GM19463 (cell line): Measurements from ENCODE around the gene ZDHHC24.

ENCODE experiments used
- ATAC-seq: cut with Tn5 transposase; IDR thresholded peaks from one replicate; pipeline ENCODE4 v1.9.1; 2021; ENCODE audit warnings: mild to moderate bottlenecking, moderate library complexity; ENCODE audit not compliant: unreplicated experiment

Gene ZDHHC24

GRCh38 chr11:66505276-66505816 lies 40.5 kb downstream of the ZDHHC24 start:
- ATAC-seq, result no peak

DNA sequence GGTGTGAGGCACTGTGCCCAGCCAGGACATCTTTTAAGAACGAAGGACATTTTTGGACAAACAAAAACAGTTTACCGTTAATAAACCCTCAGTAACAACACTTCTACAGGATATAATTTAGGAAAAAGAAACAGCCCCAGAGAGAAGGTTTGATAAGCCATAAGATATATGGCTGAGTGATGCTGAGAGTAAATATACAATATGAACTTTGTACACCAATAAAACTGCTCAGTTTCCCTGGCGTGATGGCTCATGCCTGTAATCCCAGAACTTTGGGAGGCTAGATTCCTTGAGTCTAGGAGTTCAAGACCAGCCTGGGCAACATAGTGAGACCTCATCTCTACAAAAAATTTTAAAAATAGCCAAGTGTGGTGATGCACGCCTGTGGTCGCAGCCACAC lies 47.3 kb downstream of the ZDHHC24 start:
- ATAC-seq, result no peak

DNA sequence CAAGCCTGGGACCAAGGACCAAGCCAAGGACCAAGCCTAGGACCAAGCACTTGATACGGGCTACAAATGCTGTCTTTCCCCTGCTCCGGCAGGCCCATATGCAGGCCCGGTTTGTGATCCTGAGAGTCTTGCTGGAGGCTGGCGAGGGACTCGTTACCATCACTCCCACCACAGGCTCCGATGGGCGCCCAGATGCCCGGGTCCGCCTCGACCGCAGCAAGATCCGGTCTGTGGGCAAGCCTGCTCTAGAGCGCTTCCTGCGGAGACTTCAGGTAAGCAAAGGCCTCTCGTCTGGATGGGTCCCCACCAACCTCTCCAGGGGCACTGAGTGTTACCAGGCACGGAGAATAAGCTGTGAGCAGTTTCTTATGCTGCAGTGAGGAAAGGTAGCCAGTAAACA lies 48.6 kb downstream of the ZDHHC24 start:
- ATAC-seq, result no peak

DNA sequence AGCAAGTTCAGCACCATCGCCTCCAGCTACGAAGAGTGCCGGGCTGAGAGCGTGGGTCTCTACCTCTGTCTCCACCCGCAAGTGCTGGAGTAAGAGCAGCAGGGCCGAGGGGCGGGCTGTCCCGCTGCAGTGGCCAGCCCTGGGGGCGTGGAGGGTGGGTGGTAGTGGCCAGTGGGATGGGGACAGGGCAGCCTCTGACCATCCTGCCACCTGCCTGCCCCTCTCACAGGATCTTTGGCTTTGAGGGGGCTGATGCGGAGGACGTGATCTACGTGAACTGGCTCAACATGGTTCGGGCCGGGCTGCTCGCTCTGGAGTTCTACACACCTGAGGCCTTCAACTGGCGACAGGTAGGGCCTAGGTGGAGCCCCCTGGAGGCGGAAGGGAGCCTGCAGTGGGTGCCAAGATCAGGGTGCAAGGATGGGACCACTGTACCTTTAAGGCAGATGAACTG lies 50.4 kb downstream of the ZDHHC24 start:
- no peak for ATAC-seq

DNA sequence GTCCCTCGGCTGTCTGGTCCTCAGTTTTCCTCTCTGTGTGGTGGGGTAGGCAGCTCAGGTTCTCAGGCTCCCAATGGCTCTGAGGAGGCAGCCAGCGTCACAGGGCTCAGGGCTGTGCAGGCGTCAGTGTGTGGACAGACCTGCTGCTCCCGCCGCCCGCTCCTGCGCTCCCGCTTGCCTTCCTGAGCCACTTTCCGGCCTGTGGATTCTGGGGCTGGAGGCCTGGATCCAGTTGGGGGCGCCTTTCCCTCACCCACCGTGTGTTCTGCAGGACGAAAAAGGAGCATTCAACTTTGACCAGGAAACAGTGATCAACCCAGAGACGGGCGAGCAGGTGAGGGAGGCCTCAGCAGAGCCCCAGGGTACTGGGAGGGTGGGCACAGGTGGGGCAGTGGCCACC lies 50.9 kb downstream of the ZDHHC24 start:
- no peak for ATAC-seq

DNA sequence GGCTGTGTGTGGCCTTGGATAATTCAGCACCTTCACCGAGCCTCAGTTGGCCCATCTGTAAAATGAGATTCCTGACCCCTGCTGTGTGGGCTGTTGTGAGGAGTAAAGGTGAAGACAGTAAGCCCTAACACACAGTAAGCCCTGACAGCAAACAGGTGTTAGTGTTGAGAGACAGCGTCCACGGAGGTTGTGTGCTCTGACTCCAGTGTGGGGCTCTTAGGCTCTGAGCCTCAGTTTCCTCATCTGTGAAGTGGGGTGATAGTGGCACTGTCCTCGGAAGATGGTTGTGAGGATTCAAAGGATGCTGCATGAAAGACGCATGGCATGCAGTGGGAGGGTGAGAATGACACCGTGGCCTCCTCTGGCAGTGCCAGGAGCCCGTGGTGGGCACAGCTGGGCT lies 51.4 kb downstream of the ZDHHC24 start:
- ATAC-seq, result no peak

DNA sequence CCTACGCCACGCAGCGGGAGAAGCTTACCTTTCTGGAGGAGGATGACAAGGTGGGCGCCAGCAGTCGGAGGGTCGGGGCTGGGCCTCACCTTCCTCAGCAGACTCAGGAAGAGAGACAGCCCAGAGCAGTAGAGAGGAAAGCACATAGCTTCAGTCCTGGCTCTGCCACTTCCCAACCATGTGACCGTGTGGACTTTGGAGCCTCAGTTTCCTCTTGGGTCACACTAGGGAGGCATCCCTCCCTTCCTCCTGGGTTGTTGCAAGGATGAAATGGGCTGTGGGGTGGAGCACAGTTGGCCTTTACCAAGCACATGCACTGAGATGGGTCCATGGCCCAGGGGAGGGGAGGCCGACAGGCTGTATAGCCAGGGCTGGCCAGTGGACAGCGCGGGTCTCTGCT lies 52.7 kb downstream of the ZDHHC24 start:
- no peak for ATAC-seq

DNA sequence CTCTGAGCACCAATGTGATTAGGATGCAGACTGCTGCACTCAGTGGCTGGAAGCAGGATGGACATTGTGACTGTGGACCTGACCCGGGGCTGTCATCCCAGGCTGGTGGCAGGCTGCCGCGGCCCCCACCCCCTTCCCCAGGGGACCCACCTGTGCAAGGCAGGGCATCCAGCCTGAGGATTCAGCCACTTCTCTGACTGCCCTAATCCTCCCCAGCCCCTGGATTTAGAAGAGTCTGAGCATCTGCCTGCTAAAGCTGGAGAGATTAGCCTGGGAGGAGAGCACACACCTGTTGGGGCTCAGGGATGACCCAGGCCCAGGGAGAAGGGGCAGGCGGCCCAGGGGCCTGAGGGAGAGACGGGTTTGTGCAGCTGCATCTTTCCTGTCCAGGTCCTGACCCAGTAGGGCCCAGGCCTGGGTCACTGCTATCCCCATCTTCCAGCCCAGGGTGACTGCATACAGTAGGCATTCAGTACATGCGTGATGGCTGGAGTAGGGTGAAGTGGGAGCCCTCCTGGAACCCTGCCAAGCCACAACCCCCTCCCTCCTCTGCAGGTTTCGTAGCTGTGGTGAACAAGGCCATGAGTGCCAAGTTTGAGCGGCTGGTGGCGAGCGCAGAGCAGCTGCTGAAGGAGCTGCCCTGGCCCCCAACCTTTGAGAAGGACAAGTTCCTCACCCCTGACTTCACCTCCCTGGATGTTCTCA lies 53.5 kb downstream of the ZDHHC24 start:
- no peak for ATAC-seq

- no peak for ATAC-seq
Measured at GRCh38 chr11:66491315-66491935, 54.4 kb downstream of the ZDHHC24 start.

GRCh38 chr11:66489636-66490035 lies 56.2 kb downstream of the ZDHHC24 start:
- no peak for ATAC-seq

DNA sequence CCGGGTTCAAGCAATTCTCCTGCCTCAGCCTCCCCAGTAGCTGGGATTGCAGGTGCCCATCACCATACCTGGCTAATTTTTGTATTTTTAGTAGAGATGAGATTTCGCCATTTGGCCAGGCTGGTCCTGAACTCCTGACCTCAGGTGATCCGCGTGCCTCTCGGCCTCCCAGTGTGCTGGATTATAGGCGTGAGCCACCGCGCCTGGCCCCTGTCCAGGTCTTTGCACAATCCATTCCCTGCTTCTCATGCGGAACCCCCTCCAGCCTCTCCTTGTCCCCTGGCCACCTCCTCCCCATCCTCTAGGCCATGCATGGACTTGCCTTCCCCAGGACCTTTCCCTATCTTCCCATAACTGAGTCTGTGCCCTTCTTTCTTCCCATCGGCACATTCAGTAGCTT lies 56.9 kb downstream of the ZDHHC24 start:
- ATAC-seq, result no peak

DNA sequence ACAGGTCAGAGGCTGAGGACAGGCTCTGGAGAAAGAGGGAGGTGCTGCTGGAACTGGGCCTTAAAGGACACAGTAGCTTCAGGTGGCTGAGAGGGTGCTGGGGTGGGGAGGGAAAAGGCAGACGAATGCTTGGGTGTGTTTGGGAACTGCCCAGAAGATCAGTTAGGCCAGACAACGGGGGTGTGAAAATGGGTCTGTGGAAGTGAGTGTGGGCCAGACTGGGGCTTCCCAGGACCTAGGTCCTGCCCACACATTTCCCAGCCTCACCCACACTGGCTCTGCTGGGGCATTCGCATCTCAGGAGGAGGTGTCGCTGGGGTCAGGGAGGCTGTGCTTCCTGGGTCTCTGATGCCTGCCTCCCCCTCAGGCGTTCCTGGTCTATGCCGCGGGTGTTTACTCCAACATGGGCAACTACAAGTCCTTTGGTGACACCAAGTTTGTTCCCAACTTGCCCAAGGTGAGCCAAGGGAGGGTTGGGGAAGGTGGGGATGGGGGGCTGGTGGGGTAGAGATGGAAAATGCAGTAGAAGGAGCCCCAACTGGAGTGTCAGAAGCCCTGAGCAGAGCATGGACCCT lies 61.0 kb downstream of the ZDHHC24 start:
- no peak for ATAC-seq

DNA sequence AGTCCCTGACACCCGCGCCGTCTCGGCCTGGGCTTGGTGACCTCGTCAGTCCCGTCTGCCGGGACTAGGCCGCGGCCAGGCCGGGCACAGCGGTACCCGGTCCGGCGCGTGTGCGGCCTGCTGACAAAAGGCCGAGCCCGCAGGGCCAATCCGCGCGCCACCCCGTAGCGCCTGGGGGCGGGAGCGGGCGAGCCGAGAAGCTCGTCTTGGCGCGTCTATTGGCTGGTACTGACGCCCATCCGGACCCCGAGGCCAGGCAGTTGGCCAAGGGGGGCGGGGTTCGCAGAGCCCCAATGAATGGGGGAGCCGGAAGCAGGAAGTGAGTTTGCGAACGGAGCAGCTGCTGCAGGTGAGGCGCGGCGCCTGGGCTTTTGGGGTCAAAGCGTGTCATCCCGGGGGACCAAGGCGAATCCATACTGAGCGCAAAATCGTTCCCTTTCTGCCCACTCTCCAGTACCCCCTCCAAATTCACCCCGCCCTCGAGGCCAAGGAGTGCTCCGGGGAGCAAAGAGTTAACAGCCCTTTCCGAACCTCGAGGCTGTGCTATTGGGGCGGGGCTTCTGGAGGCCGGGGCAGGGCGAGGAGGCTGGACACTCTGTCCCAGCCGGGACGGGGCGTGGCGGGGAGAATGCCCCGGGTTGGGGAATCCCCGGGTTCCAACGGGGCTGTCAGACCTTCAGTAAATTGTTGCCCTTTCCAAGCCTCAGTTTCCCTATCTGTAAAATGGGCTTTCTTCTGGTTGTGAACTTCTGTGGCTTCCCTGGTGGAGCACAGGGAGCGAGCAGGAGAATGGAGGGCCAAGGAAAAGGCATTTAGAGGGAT lies 65.5 kb downstream of the ZDHHC24 start, which contains the start of gene DPP3:
Gene DPP3, plus strand, starts transcription at position 318 of the 822 bp plus-strand sequence. CDS start 1,767 bp downstream, outside the sequence.
- ATAC-seq, result peak; percentile 90

GRCh38 chr11:66479394-66480116 lies 66.3 kb downstream of the ZDHHC24 start:
- ATAC-seq, result peak; percentile 6

GRCh38 chr11:66478729-66479393 lies 67.0 kb downstream of the ZDHHC24 start:
- no peak for ATAC-seq

DNA sequence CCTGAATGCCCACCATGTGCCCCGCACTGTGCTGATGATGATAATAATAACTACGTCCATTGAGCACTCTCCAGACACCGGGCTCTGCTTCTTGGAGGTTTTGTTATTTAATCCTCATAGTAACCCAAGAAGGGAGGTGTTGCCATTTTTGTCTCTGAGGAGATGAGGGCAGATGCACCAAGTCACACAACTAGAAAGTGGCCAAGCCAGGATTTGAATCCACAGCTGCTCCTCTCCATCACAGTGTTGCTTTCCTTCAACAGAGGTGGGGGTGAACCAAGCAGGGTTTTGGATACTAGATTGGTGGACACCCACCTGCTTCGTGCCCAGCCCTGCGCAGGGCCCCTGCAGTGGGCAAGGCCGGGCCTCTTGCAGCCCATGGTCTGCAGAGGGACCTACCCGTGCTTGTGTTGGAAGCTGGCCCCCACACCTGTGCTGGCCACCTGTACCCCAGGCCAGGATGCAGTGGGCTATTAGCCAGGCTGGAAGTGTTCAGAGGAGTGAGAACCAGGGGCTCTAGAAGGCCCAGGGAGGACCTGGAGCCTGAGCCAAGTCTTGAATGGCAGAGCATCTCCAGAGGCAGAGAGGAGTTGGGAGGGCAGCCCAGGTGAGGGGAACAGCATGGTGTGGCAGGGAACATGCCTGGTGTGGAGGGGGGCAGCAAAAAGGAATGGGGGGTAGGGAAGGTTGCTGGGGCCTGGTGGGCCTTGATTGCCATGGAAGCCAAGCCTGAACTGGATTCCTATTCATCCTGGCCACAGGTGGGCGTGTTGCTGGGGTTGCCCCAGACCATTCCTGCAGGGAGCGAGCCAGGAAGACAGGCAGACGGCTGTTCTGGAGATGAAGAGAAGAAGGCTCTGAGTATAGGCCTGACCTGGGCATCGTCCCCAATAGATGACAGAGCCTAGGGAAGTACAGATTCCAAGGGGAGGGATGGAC lies 68.3 kb downstream of the ZDHHC24 start:
- no peak for ATAC-seq

DNA sequence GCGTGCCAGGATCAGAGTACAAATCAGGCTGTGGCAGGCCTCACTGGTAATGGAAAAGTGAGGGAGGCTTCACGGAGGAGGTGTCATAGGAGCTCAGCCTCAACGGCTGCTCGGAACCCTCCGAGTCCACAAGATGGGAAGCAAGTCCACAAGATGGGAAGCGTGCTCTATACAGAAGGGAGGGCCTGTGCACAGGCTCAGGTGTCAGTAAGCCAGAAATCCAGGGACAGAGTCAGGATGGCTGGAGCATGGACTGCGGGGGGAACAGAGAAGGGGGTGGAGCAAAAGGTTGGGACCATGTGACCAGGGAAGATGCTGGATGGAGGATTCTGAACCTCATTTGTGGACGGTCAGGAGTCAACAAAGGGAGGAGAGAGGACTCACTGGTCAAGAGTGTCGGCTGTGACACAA lies 69.0 kb downstream of the ZDHHC24 start:
- ATAC-seq, result no peak

DNA sequence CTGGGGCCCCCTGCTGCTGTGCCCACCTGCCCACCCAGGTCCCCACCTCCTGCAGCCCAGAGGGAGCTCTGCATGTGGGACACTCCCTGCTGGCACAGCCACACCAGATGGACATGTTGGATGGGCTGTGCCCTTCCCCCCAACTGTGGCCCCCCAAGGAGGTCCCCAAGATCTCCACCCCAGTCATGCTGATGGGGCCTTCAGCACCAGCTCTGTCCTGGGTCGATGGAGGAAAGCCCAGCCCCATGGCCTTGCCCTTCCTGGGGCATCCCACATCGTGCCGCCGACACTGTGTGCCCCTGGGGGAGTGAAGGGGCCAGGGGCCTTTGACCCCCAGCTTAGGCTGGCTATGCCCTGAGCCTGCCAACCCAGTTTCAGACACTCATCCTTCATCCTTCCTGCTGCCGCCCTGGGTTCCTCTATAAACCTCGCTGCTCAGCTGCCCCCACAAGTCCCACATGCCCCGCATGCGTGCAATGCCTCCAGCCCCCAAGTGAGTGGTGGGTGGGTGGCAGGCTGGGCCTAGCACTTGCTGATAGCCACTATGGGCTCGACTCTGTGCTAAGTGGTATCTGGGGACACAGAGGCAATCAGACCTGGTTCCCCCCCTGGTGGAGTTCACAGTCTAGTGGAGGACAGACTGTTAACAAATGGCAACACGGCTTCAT lies 69.5 kb downstream of the ZDHHC24 start:
- ATAC-seq, result no peak
